Esophagus squamous epithelium (tissue), 4 donors: ENCODE results near the gene USP53.

ENCODE experiments used
- CTCF ChIP-seq, 6 experiments: fragments of 450-650 bp in 4 of 6; fragments of 200-600 bp in 2 of 6; sonication (generic) in 2 of 6; IDR thresholded peaks; one replicate each; pipeline ENCODE4 v1.5.1; 2016 to 2019; ENCODE audit warnings: antibody characterized with exemption in 6 of 6, mild to moderate bottlenecking in 4 of 6, moderate library complexity in 4 of 6
- POLR2A ChIP-seq, 4 donors: fragments of 450-650 bp; IDR thresholded peaks; one replicate each; pipeline ENCODE4 v1.6.1; 2017; ENCODE audit warnings: antibody characterized with exemption in 4 of 4, mild to moderate bottlenecking in 4 of 4, moderate library complexity in 3 of 4

GRCh38 chr4:119205690-119206089 is 6.8 kb upstream of the USP53 start:
- TF ChIP-seq CTCF (IDR thresholded peaks at IDR 0.05) (no peak), POLR2A (IDR thresholded peaks at IDR 0.05) (no peak)
